Measurements from ENCODE around the gene HSPA2.
A peak's percentile ranks its signal among the peaks of the same experiment; 100 is the strongest.
"Not testable (repeated sequence)": the region's sequence is repeated elsewhere in the genome, so short reads cannot be mapped to it uniquely, and the experiment has no call there.

The HSPA2 gene

DNA sequence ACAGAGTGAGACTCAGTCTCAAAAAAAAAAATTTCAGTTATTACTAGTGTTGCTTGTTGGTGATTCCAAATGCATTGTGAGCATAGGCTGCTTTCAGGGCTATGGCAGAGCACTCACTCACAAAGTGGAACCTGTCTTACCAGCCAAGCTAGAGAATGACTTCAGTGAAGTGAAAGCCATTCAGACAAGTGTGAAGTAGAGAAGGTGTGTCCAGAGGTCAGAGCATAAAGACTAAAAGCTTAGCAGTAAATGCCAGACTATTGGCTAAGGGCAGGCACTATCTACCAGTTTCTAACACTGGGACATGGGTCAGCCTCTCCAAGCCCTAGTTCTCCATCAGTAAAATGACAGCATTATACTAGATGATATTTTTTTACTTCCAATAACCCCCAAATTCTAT, 21.9 kb downstream of the HSPA2 start:
- no peak for DNase-seq (ENCODE audit: low read depth)

- no peak for DNase-seq (ENCODE audit: low read depth)
Observed at GRCh38 chr14:64563696-64564095, 23.2 kb downstream of the HSPA2 start.

DNA sequence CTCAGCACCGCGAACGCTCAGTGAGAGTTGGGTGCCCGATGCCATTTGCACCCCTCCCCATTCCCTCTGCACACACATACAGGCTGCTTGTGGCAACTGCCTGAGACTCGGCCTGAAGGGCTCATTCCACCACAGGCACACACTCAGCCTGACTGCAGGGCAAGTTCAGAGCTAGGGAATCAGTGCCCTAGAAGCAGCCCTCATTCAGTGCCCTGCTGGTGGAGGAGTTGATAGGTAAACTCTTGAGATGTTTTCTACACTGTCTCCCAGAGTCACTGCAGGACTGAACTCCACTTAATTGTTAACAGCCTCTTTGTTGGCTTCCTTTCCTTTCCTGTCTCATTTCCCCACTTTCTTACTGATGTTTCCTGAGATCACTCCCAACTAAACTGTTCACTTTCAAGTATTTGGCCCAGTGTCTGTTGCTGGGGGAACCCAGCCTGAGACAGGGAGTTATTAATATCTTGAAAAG, 26.1 kb downstream of the HSPA2 start:
- DNase-seq (ENCODE audit: low read depth), result peak; percentile 44

- DNase-seq (ENCODE audit: low read depth), result peak; percentile 88
Observed at GRCh38 chr14:64569138-64569631, 28.6 kb downstream of the HSPA2 start.

DNA sequence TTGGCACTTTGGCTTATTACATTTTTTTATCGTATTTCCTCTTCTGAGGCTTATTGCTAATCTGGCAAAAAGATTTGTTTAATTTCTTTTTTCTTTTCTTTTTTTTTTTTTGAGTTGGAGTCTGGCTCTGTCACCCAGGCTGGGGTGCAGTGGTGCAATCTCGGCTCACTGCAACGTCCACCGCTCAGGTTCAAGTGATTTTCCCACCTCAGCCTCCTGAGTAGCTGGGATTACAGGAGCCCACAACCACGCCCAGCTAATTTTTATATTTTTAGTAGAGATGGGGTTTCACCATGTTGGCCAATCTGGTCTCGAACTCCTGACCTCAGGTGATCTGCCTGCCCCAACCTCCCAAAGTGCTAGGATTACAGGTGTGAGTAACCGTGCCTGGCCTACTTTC, 29.1 kb downstream of the HSPA2 start:
- not testable (repeated sequence) for DNase-seq (ENCODE audit: low read depth)

GRCh38 chr14:64572386-64573104, 32.0 kb downstream of the HSPA2 start:
- DNase-seq (ENCODE audit: low read depth), result no peak

DNA sequence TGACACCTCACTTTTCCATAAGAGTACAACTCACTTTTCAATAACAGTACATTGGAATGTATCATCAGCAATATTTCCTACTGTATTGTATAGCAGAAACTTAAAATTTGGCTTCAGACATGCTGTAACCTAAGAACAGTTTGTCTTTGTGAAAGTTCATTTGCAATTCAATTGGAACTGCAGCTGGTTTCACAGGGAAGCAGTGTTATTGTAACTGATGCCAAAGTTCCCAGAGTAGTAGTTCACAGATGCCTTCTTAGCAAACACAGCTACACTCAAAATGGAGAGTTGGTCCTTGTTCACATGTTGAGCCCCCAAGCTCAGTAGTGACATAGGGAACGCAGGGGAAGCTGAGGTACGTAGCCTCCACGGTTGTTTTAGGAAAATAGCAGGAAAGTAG, 32.6 kb downstream of the HSPA2 start:
- DNase-seq (ENCODE audit: low read depth), result no peak

- no peak for DNase-seq (ENCODE audit: low read depth)
Observed at GRCh38 chr14:64574371-64575107, 34.0 kb downstream of the HSPA2 start.

- DNase-seq (ENCODE audit: low read depth), result no peak
Observed at GRCh38 chr14:64577211-64577610, 36.7 kb downstream of the HSPA2 start.

- peak; percentile 48 for DNase-seq (ENCODE audit: low read depth)
Observed at GRCh38 chr14:64580467-64580866, 39.9 kb downstream of the HSPA2 start.

- no peak for DNase-seq (ENCODE audit: low read depth)
Observed at GRCh38 chr14:64581363-64581762, 40.8 kb downstream of the HSPA2 start.

DNA sequence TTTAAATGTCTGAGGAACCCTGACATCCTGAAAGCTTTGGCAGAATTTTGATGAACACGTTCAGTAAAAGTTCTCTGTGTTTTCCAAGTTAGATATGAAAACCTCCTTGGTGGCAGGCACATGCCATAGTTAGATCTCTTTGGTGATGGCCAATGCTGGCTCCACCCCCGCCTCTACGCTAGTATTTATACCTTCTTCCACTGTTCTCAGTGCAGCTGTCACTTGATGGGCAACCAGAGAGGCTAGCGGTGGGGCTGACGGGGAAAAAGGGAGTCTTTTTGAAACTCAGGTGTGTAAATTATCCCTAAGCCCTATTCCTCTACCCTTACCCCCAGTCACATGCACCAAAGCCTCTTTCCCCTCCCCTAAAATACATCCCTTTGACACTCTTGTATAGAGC, 41.3 kb downstream of the HSPA2 start:
- no peak for DNase-seq (ENCODE audit: low read depth)

DNA sequence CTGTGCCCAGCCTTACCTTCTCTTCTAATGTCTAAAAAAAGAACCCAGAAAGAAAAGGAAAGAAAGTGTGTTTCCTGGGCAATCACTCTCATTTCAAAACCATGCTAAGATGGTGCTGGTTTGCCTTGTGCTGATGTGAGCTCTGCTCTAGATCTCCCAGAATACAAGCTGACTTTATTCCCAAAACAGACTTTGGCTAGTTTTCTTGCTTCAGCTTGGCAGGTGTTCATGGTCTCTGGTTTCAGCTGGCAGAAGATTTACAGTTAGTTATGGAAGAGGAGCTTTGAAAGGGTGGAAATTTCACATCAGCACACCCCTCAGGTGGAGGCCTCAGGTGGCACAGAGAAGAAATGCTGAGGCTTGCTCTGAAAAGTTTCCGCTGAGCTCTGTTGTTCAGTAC, 43.6 kb downstream of the HSPA2 start:
- DNase-seq (ENCODE audit: low read depth), result no peak

GRCh38 chr14:64591809-64592208, 51.3 kb downstream of the HSPA2 start:
- peak; percentile 46 for DNase-seq (ENCODE audit: low read depth)

Measured in EH (cell line).